ENCODE measurements around the gene SPAG16. TPM values are rescaled to one million over a fixed set of nuclear protein-coding genes. Genes with fewer than 3 reads are reported as not detected.
A peak's percentile ranks its signal among the peaks of the same experiment; 100 is the strongest.

Gene SPAG16
- polyA plus RNA-seq, 2 of the 4 experiments (the other 2 are of a cell fraction): 19.1 to 27.6 TPM

DNA sequence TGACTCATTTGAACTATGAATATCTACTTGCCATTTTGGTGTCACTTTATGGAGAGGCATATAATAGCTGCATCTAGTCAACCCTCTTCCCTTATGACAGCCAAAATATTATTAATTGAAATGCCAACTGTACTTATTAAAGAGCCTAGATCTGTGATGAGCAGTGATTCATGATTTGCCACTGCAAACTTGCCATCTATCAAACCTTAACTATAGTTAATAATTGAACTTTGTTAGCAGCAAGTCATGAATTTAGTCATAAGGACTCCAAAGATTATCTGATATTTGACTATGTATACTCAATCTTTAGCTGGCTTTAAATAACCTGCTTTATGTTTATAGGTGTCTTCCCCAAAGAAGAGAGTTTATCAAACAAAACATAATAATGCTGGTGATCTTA is 1010.2 kb downstream of the SPAG16 start:
- DNase-seq (ENCODE audit: low read depth in 1 of 2, low spot score in 1 of 2) (no peak), FAIRE-seq (no peak), ATAC-seq (no peak)
- H3K4me1 ChIP-seq: no peaks in the 10 kb centered on the region
- ChIA-PET CTCF (interaction anchor here (0.9 kb wide), 1 partner anchor 14 kb away, joined by 4 read pairs; no protein-coding TSS in a partner anchor), POLR2A (interaction anchor here (0.5 kb wide), 1 partner anchor 1043 kb away, joined by 3 read pairs; no protein-coding TSS in a partner anchor)
- H3K27ac ChIP-seq: no peak overlapping the region
- no peak overlapping the region for H3K4me2 ChIP-seq
- TF ChIP-seq HDAC2 (IDR thresholded peaks at IDR 0.05) (no peak), BCL3 (IDR thresholded peaks at IDR 0.05) (no peak), ZFP36 (IDR thresholded peaks at IDR 0.05; ENCODE audit: borderline replicate concordance, partially characterized antibody) (no peak), HES2 (IDR thresholded peaks at IDR 0.05) (no peak), E2F6 (IDR thresholded peaks at IDR 0.05; ENCODE audit: borderline replicate concordance, low read depth) (no peak), CBX8 (IDR thresholded peaks at IDR 0.05) (no peak), RCOR1 (IDR thresholded peaks at IDR 0.05; ENCODE audit: low read depth, low read length) (no peak), SMC3 (IDR thresholded peaks at IDR 0.05) (no peak), TP53 (CRISPR knock-in tag; IDR thresholded peaks at IDR 0.05) (no peak), ZSCAN20 (CRISPR knock-in tag; IDR thresholded peaks at IDR 0.05) (no peak), CBX2 (IDR thresholded peaks at IDR 0.05; ENCODE audit: borderline replicate concordance, low read depth) (no peak), HEYL (CRISPR knock-in tag; IDR thresholded peaks at IDR 0.05) (no peak), MAFK (IDR thresholded peaks at IDR 0.05; ENCODE audit: partially characterized antibody) (no peak), RAD21 (conservative IDR thresholded peaks at IDR 0.05 in 1 of 2, IDR thresholded peaks at IDR 0.05 in 1 of 2) (no peak), ZC3H11A (IDR thresholded peaks at IDR 0.05) (no peak), JUNB (IDR thresholded peaks at IDR 0.05) (no peak), KDM5A (IDR thresholded peaks at IDR 0.05) (no peak), MYC (IDR thresholded peaks at IDR 0.05; ENCODE audit: borderline replicate concordance, low read length) (no peak)
- TF ChIP-seq, protein P1, sequence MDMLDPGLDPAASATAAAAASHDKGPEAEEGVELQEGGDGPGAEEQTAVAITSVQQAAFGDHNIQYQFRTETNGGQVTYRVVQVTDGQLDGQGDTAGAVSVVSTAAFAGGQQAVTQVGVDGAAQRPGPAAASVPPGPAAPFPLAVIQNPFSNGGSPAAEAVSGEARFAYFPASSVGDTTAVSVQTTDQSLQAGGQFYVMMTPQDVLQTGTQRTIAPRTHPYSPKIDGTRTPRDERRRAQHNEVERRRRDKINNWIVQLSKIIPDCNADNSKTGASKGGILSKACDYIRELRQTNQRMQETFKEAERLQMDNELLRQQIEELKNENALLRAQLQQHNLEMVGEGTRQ (IDR thresholded peaks at IDR 0.05): no peak
- TF ChIP-seq, protein P2, sequence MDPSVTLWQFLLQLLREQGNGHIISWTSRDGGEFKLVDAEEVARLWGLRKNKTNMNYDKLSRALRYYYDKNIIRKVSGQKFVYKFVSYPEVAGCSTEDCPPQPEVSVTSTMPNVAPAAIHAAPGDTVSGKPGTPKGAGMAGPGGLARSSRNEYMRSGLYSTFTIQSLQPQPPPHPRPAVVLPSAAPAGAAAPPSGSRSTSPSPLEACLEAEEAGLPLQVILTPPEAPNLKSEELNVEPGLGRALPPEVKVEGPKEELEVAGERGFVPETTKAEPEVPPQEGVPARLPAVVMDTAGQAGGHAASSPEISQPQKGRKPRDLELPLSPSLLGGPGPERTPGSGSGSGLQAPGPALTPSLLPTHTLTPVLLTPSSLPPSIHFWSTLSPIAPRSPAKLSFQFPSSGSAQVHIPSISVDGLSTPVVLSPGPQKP (IDR thresholded peaks at IDR 0.05; ENCODE audit: low read depth, low read length): no peak
- H3K4me3 ChIP-seq: no peak overlapping the region
- H3K9me3 ChIP-seq: no peaks in the 10 kb centered on the region; the same call in 2 of the 3 replicates

DNA sequence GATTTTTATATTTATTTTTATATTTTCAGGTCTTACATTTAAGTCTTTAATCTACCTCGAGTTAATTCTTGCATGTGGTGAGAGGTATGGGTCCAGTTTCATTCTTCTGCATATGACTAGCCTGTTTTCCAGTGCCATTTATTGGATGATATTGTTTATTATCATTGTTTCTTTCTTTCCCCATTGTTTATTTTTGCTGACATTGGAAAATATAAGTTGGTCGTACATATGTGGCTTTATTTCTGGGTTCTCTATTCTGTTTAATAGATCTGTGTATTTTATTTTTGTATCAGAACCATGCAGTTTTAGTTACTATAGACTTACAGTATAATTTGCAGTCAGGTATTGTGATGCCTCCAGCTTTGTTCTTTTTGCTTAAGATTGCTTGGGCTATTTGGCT is 1013.2 kb downstream of the SPAG16 start:
- ChIA-PET POLR2A (no interaction called here), CTCF (no interaction called here)
- DNase-seq (ENCODE audit: low read depth in 1 of 2, low spot score in 1 of 2): no peak
- no peak for FAIRE-seq
- ATAC-seq: no peak
- no peak overlapping the region for H3K27ac ChIP-seq
- no peaks in the 10 kb centered on the region; the same call in 2 of the 3 replicates for H3K9me3 ChIP-seq
- H3K4me3 ChIP-seq: no peak overlapping the region
- no peak overlapping the region for H3K4me2 ChIP-seq
- TF ChIP-seq NPAS2 (CRISPR knock-in tag; IDR thresholded peaks at IDR 0.05; ENCODE audit: borderline replicate concordance): no peak
- no peak for TF ChIP-seq HOXB5 (CRISPR knock-in tag; IDR thresholded peaks at IDR 0.05)
- TF ChIP-seq MAFK (IDR thresholded peaks at IDR 0.05; ENCODE audit: partially characterized antibody): peak; percentile 83
- TF ChIP-seq JUNB (IDR thresholded peaks at IDR 0.05): no peak
- no peak for TF ChIP-seq PHF8 (IDR thresholded peaks at IDR 0.05; ENCODE audit: borderline replicate concordance, low read depth)
- no peak for TF ChIP-seq SREBF2 (IDR thresholded peaks at IDR 0.05)
- TF ChIP-seq CEBPB (IDR thresholded peaks at IDR 0.05): no peak
- no peaks in the 10 kb centered on the region for H3K4me1 ChIP-seq
- WGBS (ENCODE audit: missing lambda C conversion rate): 9% methylated on average over 2 of the region's 2 CpGs

Data from A549 (cell line).